Right ventricle myocardium superior (tissue), 1 donor: ENCODE data around the gene TTC9. TPM values are rescaled to one million over a fixed set of nuclear protein-coding genes. Genes with fewer than 3 reads are reported as not detected.

Experiments used
- ATAC-seq: fragments of 200-7000 bp; cut with Tn5 transposase; one replicate; pipeline ENCODE4 v1.9.1; 2020; ENCODE audit warnings: mild to moderate bottlenecking; ENCODE audit not compliant: poor library complexity
- DNase-seq: peaks from one replicate; pipeline ENCODE4 v3.0.0-alpha.2; 2020
- intact Hi-C: fragments of 100-400 bp; cut with DNase I; formaldehyde crosslinking; loops from one replicate; pipeline ENCODE4 v1.11.2; 2022
- long read RNA-seq: library from polyadenylated mRNA; unstranded; transcript quantifications from one replicate; pipeline ENCODE4 v2.0.0, GENCODE V29; 2021
- total RNA-seq: library from RNA; stranded (reverse); fragmentation: NEBNext Ultra II Directional; extraction: Animal tissue kit (Norgen Biotek cat#: 25700); gene quantifications from one replicate; pipeline ENCODE4 v1.2.1, GENCODE V29; 2021
- donor health status: DM: no; HTN: yes; CAD: no; lungs with severe emphysema.

The TTC9 gene
- total RNA-seq, result 0.91 TPM
- long read RNA-seq, full-length matches to known transcripts, result 9 of 9 reads
- long read RNA-seq, partial matches to known transcripts, result 0 of 9 reads
- long read RNA-seq, other reads (novel, unspliced or antisense), result 0 of 9 reads

DNA sequence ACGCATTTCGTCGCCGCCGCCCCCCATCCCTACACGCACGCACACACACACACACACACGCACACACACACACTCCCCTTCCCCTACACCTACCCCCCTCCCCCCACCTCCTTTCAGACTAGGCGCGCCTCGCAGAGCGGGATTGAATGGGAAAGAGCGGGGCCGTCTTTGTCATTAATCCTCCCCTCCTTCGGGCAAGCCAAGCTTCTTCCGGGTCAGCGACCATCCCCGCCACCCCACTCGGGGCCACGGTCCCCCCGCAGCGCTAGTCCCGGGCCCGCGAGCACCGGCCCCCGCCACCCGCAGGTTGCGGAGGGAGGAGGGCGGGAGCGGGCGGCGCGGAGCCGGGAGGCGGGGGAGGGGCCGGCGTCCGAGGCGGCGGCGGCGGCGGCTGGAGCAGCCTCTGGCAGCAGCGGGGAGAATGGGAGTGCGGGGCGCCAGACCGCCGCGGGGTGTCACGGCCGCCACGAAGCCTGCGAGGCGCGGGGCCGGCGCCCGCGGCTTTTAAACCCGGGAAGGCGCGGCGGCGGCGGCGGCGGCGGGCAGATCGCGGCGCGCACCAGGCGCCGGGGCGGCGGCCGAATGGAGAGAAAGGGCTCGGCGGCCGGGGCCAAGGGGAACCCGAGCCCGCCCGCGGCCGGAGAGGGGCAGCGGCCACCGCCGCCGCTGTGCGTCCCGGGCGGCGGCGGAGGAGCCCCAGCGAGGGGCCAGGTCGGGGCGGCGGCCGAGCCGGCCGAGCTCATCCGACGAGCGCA lies at the start of gene TTC9:
TSS of gene TTC9 (plus strand) at position 369 of the 755 bp plus-strand sequence. CDS start at position 583, 214 bp downstream.
- ATAC-seq (peak; percentile 83), DNase-seq (no peak)
- intact Hi-C loops, result loop anchor here (10.0 kb wide), 1 partner anchor 63 kb away; no protein-coding TSS in a partner anchor

DNA sequence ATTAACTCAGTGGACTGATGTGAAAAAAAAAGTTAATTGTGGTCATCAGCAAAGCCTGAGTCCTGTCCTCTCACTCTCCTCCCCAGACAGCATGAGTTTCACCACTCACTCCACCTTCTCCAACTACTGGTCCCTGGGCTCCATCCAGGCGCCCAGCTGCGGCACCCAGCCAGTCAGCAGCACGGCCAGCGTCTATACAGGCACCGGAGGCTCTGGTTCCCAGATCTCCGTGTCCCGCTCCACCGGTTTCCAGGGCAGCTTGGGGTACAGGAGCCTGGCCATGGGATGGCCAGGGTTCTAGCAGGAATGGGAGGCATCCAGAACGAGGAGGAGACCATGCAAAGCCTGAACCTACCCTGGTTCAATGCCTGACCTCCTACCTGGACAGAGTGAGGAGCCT lies 47.3 kb upstream of the TTC9 start:
- ATAC-seq, result no peak
- intact Hi-C loops, result no loop called here
- DNase-seq, result no peak

DNA sequence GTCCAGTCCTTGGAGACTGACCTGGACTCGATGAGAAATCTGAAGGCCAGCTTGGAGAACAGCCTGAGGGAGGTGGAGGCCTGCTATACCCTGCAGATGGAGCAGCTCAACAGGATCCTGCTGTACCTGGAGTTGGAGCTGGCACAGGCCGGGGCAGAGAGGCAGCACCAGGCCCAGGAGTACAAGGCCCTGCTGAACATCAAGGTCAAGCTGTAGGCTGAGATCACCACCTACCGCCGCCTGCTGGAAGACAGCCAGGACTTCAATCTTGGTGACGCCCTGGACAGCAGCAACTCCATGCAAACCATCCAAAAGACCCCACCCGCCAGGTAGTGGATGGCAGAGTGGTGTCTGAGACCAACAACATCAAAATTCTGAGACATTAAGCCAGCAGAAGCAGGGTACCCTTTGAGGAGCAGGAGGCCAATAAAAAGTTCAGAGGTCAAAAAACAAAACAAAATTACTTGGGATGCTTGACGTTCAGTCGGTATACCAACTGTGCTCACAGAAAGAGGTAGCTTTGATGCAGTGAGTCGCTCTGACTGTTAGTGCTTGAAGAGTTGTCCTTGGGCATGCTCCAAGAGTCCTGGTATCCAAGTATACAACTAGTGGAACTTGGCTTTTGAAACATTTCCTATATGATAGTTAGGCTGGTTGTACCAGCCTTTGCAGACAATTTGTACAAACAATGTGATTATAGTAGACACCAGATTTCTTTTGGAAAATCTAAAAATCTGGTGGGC lies 46.1 kb upstream of the TTC9 start:
- ATAC-seq (no peak), DNase-seq (peak; percentile 39)
- intact Hi-C loops, result no loop called here

DNA sequence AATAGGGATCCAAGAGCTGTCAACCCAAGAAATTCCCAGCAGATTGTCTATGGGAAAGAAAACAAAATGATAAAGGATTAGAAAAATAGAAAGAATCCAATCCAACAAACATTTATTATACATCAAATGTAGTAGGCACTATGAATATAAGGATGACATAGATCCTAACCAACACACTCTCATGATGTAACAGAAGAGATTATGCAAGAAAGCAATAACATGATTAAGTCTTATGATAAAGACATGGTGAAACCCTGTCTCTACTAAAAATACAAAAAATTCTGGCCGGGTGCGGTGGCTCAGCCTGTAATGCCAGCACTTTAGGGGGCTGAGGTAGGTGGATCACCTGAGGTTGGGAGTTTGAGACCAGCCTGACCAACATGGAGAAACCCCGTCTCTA lies 44.0 kb upstream of the TTC9 start:
- no peak for ATAC-seq
- no peak for DNase-seq
- intact Hi-C loops, result no loop called here

DNA sequence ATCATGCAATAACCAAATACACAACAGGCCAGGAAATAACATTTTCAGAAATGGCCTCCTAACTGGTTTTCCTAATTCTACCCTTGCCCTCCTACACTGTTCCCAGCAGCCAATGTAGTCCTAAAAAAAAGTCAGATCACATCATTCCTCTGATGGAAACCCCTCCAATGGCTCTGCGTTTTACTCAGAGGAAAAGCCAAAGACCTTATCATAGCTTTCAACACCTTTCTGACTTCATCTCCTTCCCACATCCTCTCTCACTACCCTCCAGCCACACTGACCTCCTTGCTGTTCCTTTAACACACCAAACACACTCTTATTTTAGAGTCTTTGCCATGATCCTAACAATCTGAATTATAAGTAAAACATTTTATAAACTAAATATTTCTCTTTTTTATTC lies 42.4 kb upstream of the TTC9 start:
- no peak for ATAC-seq
- intact Hi-C loops, result no loop called here
- no peak for DNase-seq

DNA sequence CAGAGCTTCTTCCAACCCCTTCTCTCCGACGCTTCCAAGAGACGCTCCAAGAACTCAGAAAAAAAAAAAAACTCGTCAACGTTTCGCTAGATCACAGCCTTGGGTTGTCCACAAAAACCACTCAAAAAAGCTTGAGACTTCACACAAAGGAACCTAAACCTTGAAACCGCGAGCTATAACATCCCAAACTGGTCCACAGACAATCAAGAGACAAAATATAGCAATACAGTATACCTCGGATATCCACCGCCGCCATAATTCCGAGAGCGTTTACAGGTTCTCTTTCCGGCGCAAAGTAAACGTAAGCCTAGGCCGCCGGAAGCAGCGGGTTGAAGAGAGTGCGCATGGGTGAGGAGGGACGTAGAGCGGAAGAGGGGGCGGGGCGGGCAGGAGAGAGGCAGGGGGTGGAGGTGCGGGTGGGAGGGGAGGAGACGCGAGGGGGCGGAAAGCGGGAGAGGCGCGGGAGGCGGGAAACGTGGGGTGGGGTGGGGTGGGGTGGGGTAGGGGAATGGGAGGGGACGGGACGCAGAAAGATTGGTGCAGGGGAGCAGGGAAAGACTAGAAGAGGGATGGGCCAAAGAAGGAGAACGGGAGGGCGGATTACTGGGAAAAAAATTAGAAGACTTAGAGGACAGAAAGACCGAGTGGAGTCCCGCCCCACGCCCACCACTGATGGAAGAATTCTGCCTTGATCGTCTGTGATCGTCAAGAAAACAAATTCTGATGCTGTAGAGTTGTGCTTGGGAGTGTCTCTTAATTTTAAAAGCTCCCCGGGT lies 41.1 kb upstream of the TTC9 start, which contains the start of gene MED6:
TSS of gene MED6 (minus strand) at position 274 of the 776 bp plus-strand sequence. CDS start at position 256, 18 bp downstream.
- peak; percentile 96 for DNase-seq
- intact Hi-C loops, result no loop called here
- peak; percentile 99 for ATAC-seq

DNA sequence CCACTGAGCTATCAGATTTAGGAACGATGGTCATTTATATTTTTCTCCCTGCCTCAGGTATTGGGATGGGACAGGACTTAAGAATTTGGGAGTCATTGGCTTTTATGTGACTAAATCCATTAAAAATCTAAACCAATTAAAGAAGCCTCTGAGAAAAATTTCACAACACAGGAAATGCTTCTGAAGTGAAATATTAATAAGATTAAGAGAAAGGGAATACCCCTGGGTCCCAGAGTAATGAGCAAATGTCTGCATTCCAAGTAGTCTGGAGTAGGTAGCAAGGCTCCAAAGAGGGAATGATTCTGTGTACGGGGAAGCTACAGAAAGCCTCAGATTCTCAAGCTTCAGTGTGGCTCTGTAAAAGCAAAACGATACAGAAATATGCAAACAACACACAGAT lies 40.6 kb upstream of the TTC9 start:
- ATAC-seq (peak; percentile 32), DNase-seq (no peak)
- intact Hi-C loops, result no loop called here

DNA sequence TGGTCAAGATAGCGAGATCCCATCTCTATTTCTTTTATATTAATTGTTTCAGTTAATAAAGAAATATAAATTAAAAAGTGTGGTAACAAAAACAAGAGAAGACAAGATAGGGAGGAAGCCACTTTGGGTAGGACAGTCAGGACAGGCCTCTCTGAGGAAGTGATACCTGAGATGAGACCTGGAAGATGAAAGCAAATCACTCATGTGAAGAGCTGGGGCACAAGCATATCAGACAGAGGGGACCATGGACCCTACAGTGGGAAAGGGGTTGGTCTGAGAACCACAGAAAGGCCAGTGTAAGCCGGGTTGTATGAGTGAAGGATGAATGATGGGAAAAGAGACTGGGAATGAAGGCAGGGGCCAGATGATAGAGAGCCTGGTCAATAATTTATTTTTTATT lies 39.5 kb upstream of the TTC9 start:
- DNase-seq (no peak), ATAC-seq (no peak)
- intact Hi-C loops, result no loop called here

DNA sequence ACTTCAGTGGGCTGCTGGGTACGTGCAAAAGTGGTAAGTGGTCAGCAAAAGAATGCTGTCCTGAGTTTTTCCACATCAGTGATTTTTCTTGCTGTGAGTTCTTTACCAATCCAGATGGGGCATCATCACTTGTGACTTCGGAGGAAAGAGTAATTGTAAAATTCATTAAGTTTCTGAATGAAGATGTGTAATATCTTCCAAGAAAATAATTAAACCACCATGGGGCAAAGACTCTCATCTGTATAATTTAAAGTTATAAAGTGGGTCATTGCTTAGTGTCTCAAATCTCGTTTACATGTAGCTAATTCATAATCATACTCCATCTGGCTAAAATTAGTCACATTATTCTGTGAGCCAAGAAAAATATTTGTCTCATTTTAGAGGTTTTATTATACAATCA lies 30.5 kb upstream of the TTC9 start:
- DNase-seq (no peak), ATAC-seq (no peak)
- intact Hi-C loops, result no loop called here

DNA sequence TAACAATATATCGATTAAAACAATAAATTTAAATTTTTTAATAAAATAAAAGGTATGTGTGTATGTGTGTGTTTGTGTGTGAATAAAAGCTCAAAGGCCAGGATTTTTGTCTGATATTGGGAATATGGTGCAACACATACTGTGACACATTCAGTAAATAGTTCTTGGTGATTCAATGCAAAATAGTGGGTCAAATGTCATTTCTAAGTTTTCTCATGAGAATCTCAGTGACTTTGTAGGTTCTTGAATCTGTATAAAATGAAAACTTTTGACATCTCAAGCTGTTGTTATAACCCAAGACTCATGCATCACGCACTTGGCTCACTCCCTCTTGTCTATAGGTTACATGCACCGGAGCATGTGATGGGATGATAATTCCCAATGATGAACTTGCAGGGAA lies 25.1 kb upstream of the TTC9 start:
- intact Hi-C loops, result no loop called here
- no peak for DNase-seq
- no peak for ATAC-seq

DNA sequence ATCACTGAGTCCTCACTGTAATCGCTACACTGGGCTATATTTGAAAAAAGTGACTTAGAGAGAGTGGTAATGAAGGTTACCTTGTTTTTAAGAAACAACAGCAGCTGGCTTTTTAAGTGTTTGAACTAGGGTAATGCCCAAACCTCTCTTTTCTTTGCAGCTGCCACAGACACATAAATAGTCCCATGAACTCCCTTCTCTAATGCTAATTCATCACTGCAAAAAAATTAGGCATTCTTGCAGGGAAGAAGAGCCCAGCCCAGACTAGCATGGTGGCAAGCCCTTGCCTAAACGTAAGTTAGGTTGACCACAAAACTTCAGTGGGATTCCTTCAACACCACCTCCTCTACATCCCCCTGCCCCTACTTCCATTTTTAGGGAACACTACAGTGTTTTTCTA lies 23.4 kb upstream of the TTC9 start:
- no peak for ATAC-seq
- intact Hi-C loops, result no loop called here

DNA sequence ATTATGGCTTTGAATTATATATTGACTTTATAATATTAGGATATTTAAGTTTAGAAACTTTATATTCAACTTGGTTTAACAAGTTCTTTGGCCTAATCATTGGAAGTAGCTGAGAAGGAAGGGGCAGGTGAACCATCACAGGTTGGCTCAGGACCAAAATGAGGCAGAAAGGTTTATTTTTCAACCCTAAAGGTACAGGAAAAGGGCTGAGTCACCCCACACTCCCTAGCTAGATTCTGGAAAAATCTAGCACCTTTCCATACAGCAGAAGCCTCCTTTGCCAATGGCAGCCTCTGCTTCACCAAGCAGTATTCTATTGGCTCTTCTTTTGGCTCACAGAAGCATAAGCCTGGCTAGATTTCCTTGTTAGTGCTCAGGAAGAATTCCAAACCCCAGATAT lies 22.0 kb upstream of the TTC9 start:
- DNase-seq (no peak), ATAC-seq (no peak)
- intact Hi-C loops, result loop anchor here (5.0 to 10.0 kb wide), 2 partner anchors 93 to 195 kb away; no protein-coding TSS in a partner anchor

More for the DNA sequence above, 23.4 kb upstream of the TTC9 start:
- DNase-seq, result no peak

DNA sequence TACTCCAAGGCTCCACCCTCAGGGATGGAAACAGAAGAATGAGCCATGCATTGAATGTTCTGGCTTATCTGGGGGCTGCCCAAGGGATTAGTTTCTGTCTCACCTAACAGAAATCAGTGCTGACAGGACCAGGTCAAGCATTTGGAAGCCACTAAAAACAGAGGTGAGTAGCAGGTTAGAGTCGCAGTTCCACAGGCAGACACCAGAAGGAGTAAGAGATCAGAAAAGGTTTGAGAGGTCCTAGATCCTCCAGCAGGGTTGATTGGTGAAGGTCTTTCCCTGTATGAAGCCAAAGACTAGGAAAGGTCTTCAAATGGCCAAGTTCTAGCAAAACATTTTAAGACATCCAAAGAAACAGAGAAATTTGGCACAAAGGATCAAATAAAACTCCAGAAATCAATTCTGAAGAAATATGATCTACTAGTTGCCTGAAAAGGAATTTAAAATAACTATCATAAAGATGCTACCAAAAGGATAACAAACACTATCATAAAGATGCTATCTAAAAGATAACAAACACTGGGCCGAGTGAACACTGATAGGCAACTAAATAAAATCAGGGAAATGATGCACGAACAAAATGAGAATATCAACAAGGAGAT lies 19.5 kb upstream of the TTC9 start:
- DNase-seq, result no peak
- intact Hi-C loops, result loop anchor here (5.0 to 10.0 kb wide), 2 partner anchors 90 to 193 kb away; no protein-coding TSS in a partner anchor
- peak; percentile 55 for ATAC-seq

DNA sequence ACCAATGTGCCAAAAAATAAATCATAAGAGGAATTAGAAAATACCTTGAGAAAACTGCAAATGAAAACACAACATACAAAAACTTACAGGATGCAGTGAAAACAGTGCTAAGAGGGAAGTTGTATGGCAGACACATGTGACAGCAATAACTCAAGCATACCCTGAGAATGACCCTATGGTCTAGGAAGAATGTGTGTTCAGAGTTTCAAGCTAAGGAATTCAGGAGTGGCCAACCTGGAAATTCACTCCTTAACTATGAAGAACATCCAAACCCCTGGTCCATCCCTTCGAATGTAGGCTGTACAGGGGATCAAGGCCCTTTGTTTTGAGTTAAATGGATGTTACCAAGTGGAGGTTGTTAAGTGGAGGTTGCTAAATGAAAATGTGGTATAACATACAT lies 16.7 kb upstream of the TTC9 start:
- intact Hi-C loops, result loop anchor here (5.0 to 10.0 kb wide), 2 partner anchors 87 to 190 kb away; no protein-coding TSS in a partner anchor
- no peak for ATAC-seq
- no peak for DNase-seq

DNA sequence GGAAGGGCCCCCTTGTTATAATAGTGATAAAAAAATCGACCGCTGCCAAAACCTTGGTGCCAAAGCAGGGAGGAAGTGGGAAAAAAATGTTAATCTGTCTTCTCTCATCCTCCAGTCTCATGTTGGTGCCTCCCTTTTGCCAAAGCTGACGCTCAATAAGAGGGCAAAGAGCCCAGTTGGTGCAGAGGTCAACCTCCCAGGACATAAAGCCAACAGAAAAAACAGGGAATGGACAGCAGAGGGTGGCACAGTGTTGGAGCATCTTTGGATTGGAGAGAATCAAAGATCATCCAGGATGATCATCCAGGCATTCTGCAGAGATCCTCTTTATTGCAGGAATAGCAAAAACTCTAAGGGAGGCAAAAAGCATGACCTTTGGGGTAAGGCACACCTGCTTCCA lies 9.8 kb upstream of the TTC9 start:
- DNase-seq, result no peak
- intact Hi-C loops, result no loop called here
- ATAC-seq, result no peak

DNA sequence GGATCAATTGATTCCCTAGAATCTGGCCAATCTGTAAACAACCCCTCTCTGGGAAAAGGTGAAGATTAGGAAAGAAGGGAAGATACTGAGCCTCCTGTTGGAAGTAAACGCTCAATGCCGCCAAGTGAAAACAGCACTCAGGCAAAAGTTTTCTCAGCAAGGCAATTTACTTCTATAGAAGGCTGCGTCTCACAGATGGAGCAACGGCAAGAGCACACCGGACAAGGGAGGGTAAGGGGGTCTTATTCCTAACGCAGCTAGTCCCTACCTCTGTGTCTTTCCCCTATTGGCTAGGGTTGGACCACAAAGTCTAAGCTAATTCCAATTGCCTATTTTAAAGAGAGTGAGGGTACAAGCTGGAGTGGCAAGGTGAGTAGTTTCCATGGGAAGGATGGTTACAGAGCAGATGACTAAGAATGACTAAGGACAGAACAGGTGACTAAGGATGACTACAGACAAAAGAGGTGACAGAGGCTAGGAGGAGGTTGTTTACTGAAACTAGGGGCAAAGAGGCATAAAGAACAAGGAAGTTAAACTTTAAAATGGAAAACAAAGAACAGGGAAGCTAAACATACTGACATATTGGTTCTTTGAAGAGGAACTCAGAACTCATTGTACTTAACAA lies 5.6 kb upstream of the TTC9 start:
- ATAC-seq, result no peak
- no peak for DNase-seq
- intact Hi-C loops, result no loop called here

DNA sequence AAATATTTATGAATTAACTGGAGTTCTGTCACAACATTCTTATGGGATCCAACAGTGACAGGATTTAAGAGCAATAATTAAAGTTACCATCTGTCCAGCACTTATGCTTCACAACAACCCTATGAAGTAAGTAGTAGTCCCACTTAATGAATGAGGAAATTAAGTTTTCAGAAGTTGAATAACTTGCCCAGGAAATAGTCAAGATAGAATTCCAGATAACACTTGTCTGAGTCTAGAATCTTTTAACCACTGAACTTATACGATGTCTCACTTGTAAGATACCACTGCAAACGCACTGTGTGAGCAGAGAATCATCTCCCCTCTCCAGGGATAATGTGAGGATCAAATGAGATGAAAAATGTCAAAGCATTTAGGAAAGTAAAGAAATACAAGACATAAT lies 3.3 kb upstream of the TTC9 start:
- DNase-seq, result no peak
- intact Hi-C loops, result no loop called here
- ATAC-seq, result no peak

DNA sequence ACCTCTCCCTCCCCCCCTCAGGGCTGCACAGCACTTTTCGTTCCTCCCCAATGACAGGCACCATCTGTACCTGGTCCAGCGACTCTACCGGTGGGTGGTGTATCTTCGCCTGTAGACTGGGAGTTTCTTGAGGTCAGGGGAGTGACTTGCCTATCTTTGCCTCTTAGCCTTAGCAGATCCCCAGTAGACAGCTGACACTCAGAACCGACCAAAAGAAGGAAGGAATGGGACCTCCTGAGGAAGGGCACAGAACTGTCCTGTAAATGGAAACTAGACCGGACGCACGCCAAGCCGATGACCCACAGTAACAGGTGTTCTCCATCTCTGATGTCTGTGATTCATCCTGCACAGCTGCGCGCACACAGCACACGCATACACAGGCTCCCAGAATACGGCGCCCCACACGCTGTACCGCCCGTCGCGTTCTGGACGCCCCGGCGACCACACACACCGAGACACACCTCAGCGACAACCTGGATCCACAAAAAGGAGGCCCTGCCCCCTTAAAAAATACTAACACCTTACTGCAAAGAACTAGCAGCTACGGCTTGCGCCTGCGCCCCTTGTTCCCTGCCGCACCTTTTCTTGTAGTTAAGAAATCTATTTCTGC lies 673 bp upstream of the TTC9 start:
- intact Hi-C loops, result loop anchor here (10.0 kb wide), 1 partner anchor 64 kb away; no protein-coding TSS in a partner anchor
- DNase-seq (no peak), ATAC-seq (peak; percentile 46)
